Measurements from ENCODE around the gene PTMS.

Gene PTMS

DNA sequence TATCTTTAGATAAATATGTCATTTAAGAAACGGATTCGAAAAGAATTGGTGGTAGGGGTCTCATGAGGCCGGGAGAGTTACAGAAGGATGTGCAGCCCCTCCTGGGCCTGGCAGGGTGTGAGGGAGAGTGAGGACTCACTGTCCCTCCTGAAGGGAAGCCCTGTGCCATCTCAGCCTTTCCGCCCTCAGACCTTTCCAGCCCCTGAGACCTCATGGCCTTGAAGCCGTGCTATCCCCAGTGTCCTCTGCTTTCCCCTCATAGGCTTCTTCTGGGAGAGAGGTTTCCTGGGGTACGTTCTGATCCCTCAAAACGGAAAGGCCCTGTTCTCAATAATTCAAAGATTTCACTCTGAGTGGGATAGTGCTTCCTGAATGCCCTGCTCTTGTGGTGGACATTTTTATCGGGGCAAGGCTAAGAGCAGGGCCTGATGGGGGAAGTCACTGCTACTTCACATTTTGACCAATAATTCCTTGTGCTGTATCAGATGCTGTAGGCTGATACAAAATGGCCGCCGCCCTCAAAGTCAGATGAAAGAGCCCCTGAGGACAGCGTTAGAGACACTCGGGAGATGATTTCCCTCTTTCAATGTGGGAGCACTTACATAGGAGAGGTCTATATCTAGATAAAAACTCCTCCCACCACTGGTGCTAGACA, 24.5 kb downstream of the PTMS start:
- DNase-seq = no peak

GRCh38 chr12:6791931-6792520, 25.9 kb downstream of the PTMS start:
- DNase-seq = no peak

DNA sequence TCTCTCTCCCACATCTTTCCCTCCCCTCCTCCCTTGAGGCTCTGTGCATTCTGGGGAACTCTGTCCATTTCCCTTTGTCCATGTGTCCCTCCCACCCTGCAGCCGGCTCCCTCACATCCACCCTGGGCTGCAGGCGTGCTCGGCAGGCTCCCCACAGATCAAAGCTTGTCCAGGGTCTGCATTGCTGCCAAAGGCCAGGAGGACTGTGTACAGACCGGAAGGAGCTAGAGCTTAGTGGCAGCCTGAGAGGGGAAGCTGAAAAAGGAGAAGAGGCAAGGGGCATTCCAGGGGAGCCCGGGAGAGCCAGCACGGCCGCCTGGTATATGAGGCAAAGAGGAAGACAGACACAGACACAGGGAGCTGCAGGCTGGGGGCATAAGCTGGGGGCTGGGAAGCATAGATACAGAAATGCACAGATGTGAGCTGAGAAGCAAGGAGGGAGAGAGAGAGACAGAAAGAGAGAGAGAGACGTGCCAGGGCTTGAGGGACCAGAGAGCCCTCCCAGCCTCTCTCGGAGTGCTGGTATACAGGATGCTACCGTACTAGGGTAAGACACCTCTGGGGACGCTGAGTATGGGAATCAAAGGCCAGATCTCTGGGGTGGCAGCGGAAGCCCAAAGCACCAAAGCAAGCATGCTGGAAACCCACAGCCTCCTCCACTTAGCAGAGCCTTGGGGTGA, 26.5 kb downstream of the PTMS start:
- DNase-seq = no peak

GRCh38 chr12:6795088-6795487, 28.9 kb downstream of the PTMS start:
- no peak for DNase-seq

DNA sequence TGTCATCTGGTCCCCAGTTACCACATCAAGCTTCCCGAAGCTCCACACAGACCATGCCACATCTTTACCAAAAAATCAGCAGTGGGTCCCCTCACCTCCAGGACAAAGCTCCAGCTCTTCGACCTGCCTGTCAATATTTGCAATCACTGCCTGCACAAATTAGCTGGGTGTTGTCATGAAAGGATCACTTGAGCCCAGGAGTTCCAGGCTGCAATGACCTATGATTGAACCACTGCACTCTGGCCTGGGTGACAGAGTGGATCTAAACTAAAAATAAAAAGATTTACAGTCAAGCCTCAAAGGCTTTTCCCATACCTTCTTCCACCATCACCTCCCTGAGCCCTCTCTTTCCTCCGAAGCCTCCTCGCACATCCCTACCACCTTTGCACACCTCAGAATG, 30.4 kb downstream of the PTMS start:
- DNase-seq = no peak

- no peak for DNase-seq
These were observed 33.0 kb downstream of the PTMS start for GRCh38 chr12:6799147-6799546.

- DNase-seq = no peak
These were observed 41.0 kb downstream of the PTMS start for GRCh38 chr12:6807170-6807569.

DNA sequence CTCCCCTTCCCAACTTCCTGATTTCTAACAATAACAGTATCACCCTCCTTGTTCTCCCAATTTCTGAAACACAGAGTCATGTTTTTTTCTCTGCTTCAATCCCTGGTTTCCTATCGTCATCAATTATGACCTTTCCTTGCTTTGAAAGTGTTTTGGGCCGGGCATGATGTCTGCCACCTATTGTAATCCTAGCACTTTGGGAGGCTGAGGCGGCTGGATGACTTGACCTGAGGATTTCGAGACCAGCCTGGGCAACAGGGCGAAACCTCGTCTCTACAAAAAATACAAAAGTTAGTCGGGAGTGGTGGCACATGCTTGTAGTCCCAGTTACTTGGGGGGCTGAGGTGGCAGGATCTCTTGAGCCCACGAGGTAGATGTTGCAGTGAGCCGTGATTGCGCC, 42.9 kb downstream of the PTMS start:
- DNase-seq = no peak

GRCh38 chr12:6810758-6811157, 44.6 kb downstream of the PTMS start:
- no peak for DNase-seq

- no peak for DNase-seq
These were observed 47.2 kb downstream of the PTMS start for GRCh38 chr12:6813363-6813762.

DNA sequence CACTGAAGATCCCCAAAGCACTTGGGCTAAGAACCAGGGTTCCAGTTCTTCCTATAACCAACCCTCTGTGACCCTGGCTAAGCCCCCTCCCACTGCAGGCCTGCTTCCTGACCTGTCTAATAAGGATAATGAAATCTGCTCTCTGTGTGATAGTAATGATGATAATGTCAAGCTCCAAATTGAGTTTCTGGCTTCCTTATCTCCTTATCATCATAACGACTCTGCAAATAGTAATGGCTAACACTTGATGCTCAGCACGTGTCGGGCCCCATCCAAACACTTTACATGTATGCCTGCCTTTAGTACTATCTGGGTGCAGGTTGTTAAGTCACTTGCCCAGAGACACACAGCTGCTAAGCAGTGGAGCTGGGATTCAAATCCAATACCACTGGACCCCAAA, 50.4 kb downstream of the PTMS start:
- no peak for DNase-seq

- DNase-seq = no peak
These were observed 50.9 kb downstream of the PTMS start for GRCh38 chr12:6817098-6817497.

DNA sequence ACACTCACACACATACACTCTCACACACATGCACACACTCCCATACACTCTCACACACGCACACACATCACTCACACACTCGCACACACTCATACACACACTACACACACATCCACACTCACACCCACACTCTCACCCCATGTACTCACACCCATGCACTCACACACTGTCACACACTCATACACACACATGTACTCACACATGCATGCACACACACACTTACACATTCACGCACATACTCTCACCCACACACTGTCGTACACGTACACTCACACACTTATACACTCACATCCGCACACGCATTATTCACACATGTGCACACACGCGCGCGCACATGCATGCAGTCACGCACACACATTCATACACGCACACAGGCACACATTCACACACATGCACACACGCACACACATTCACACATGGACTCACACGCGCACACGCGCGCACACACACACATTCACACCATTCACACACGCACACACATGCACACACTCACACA, 51.5 kb downstream of the PTMS start:
- DNase-seq = no peak

DNA sequence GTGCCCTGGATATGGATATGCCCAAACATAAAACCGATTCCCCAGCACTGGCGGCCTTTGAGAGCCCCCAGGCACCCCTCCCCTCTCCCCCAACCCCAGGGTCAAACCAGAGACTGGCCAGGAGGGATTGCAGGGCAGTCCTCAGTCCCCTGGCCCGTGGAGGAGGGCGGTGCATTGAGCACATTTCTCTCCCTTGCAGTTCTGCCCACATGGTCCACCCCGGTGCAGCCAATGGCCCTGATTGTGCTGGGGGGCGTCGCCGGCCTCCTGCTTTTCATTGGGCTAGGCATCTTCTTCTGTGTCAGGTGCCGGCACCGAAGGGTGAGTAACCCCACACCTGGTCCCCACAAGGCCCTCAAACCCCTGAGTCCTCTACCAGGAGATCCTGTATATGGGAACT, 52.1 kb downstream of the PTMS start:
- DNase-seq = no peak

DNA sequence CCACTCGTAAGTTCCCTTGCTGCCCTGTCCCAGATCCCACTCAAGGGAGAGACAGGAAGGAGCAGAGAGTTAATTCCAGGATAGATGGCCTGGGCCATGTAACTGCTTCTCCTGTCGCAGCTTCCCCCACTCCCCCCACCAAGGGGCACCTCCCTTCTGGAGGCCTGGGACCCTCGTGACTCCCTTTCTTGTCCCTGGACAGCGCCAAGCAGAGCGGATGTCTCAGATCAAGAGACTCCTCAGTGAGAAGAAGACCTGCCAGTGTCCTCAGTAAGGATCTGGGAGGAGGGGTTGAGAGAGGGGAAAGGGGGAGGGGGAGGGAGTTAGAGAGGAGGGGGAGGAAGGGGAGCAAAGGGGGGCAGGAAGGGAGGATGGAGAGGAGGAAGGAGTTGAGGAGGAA, 52.5 kb downstream of the PTMS start:
- no peak for DNase-seq

DNA sequence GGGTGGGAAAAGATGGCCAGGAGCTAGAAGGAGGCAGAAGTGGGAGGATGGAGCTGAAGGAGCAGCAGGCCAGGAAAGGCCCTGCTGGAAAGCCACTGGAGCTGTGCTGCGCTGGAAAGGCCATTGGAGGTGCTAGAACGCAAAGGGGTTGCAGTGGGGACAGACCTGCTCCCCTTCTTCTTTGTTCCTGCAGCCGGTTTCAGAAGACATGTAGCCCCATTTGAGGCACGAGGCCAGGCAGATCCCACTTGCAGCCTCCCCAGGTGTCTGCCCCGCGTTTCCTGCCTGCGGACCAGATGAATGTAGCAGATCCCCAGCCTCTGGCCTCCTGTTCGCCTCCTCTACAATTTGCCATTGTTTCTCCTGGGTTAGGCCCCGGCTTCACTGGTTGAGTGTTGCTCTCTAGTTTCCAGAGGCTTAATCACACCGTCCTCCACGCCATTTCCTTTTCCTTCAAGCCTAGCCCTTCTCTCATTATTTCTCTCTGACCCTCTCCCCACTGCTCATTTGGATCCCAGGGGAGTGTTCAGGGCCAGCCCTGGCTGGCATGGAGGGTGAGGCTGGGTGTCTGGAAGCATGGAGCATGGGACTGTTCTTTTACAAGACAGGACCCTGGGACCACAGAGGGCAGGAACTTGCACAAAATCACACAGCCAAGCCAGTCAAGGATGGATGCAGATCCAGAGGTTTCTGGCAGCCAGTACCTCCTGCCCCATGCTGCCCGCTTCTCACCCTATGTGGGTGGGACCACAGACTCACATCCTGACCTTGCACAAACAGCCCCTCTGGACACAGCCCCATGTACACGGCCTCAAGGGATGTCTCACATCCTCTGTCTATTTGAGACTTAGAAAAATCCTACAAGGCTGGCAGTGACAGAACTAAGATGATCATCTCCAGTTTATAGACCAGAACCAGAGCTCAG, 53.2 kb downstream of the PTMS start:
- DNase-seq = no peak

DNA sequence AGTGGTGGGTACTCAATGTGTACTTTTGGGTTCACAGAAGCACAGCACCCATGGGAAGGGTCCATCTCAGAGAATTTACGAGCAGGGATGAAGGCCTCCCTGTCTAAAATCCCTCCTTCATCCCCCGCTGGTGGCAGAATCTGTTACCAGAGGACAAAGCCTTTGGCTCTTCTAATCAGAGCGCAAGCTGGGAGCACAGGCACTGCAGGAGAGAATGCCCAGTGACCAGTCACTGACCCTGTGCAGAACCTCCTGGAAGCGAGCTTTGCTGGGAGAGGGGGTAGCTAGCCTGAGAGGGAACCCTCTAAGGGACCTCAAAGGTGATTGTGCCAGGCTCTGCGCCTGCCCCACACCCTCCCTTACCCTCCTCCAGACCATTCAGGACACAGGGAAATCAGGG, 54.0 kb downstream of the PTMS start:
- no peak for DNase-seq

Measured in activated CD8-positive, alpha-beta memory T cell treated with anti-CD3 and anti-CD28 coated beads, Interleukin-2, amount 50 U/mL, for 48 hours (primary cell).